Suprapubic skin (tissue), 4 donors: ENCODE results near the gene TGM2.

Experiments used
- POLR2A ChIP-seq, 2 donors: fragments of 450-650 bp; IDR thresholded peaks; one replicate each; pipeline ENCODE4 v1.6.1; 2017; ENCODE audit warnings: antibody characterized with exemption in 2 of 2, mild to moderate bottlenecking in 2 of 2, moderate library complexity in 2 of 2
- POLR2AphosphoS5 ChIP-seq, 3 donors: sonication (generic); formaldehyde crosslinking; IDR thresholded peaks; one replicate each; pipeline ENCODE4 v1.6.1; 2017; ENCODE audit warnings: antibody characterized with exemption in 3 of 3
- TF ChIP-seq, protein P1 (sequence below), 2 donors: fragments of 200-600 bp in 1 of 2; fragments of 450-650 bp in 1 of 2; sonication (generic) in 1 of 2; IDR thresholded peaks; one replicate each; pipeline ENCODE4 v1.5.1; 2016 to 2019; ENCODE audit warnings: antibody characterized with exemption in 2 of 2, mild to moderate bottlenecking in 1 of 2, moderate library complexity in 1 of 2

DNA sequence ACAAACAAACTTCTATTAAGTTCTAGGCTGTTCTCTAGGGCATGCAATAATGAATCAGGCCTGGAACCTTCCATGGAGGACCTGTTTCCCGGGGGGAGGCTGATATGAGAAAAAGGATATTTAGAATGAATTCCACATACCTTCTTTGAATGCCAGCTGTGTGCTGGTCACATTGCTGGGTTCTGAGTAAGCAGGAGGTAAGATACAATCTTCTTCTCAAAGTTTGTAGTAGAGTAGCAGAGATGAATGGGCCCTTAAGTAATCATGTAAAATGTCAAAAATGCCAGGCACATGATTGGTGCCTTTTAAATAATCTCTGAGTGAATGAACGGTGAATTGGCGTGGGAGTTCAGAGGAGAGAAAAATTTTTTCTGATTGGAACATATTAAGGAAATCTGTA is 47.4 kb downstream of the TGM2 start:
- TF ChIP-seq POLR2AphosphoS5 (IDR thresholded peaks at IDR 0.05) (no peak), POLR2A (IDR thresholded peaks at IDR 0.05) (no peak)
- TF ChIP-seq, protein P1, sequence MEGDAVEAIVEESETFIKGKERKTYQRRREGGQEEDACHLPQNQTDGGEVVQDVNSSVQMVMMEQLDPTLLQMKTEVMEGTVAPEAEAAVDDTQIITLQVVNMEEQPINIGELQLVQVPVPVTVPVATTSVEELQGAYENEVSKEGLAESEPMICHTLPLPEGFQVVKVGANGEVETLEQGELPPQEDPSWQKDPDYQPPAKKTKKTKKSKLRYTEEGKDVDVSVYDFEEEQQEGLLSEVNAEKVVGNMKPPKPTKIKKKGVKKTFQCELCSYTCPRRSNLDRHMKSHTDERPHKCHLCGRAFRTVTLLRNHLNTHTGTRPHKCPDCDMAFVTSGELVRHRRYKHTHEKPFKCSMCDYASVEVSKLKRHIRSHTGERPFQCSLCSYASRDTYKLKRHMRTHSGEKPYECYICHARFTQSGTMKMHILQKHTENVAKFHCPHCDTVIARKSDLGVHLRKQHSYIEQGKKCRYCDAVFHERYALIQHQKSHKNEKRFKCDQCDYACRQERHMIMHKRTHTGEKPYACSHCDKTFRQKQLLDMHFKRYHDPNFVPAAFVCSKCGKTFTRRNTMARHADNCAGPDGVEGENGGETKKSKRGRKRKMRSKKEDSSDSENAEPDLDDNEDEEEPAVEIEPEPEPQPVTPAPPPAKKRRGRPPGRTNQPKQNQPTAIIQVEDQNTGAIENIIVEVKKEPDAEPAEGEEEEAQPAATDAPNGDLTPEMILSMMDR (IDR thresholded peaks at IDR 0.05): no peak
